Hematopoietic multipotent progenitor cell (in vitro differentiated cells): ENCODE measurements around the gene AUTS2. TPM values are rescaled to one million over a fixed set of nuclear protein-coding genes. Genes with fewer than 3 reads are reported as not detected.

Experiments
- DNase-seq, 3 donors: peaks; one replicate each; pipeline ENCODE4 v3.0.0-alpha.2; 2011 to 2015; ENCODE audit warnings: low read depth in 2 of 3, low spot score in 2 of 3
- total RNA-seq: library from RNA; depleted of rRNA; stranded (reverse); fragments of >200 nt; gene quantifications from one replicate; pipeline ENCODE4 v1.2.3, GENCODE V29; 2012

The AUTS2 gene
- total RNA-seq, 1 donor = 14.8 TPM

DNA sequence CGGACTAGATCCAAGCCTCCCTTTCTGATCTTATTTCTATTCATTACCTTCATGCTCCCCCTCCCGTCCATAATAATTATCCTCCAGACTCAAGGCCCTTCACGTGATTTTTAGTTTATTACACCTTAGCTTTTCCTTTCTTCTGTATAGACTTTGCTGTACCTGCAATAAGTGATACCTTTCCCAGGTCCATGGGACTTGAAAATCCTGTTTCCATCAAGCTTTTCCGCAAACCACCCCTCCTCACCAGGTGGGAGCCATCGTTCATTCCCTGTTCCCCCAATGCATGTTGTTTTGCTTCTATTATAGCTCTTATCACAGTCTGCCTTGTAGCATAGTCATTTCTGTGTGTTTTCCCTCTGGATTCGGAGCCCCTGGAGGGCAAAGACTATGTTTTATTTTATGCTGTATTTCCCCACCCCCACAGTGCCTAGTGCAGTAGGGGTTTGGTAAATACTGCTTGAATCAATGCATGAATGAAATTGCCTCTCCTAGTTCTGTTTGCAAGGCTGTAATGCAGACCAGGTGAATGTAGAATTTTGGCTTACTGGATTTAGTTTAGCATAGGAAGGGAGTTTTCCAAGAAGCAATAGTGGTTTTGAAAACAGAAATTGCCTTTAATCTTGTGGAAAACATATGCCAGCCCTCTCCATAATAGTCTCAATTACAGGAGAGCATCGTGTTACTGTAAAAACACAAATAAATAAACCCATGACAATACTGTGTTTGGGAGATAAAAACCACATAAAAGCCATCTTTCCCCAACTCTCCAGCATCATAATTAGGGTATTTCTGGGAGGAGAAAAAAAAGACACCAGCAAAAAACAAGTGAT is 213.4 kb downstream of the AUTS2 start:
- no peak for DNase-seq

DNA sequence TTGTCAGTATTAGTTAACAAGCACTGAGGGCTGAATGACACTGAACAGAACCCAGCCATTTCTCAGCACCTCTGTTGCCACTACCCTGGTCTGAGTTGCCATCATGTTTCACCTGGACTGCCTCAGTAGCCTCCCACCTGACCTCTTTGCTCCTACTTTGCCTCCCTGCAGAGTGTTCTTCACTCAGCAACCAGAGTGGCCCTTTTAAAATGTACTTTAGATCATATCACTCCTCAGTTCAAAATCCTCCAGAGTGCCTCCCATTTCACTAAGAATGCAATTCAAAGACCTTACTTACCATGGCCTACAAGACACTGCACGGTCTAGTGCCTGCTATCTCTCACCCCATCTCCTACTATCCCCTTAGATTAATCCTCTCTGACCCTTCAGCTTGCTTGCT is 214.5 kb downstream of the AUTS2 start:
- DNase-seq = no peak

DNA sequence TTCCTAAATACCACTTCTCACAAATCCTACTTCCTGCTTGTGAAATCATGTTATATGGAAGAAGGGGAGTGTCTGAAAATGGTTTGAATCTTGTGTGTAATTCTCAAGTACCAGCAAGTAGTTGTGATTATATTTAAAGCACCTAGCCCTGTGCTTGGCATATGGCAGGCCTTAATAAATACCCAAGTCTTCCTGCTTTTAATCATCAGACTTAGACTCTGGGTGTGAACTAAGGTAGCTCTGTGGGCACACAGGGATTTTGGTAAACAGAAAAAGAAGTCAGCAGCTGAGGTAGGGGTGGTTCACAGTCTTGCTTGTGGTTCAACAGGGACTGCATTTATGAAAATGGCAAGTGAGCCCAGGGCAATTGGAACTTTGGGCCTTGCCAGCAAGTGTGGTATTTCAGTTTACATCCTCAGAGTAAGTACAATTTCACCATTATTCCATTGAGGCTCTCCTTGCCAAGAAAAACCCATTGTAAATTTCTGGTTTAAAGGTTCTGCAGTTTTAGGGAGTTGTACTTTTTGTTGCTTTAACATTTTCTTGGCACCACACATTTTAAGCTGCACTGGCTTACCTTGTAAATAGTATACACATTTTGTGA is 215.5 kb downstream of the AUTS2 start:
- DNase-seq = no peak

DNA sequence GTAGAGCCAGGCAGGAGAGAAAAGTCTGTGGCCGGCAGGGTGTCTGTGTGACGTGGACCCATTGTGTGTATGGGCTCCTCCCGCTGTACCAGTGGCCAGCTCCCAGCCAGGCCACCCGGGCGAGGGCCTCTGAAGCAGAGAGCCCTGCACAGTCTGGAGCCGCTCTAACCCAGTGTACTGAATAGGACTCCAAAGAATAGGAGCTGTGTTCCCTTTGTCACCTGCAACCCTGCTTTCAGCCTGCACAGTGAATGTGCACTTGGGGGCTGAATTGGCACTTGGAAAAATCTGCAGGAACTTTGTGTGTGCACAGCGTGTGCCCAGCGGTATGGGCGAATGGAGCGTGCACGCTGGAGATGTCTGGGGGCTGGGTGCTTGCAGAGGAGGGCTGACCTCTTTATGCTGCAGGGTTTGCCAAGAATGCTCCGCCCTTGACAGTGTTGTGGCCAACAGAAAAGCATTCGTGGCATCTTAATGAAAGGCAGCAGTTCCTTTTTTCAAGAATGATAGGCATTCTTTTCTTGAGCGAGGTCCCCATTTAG is 216.2 kb downstream of the AUTS2 start:
- no peak for DNase-seq

DNA sequence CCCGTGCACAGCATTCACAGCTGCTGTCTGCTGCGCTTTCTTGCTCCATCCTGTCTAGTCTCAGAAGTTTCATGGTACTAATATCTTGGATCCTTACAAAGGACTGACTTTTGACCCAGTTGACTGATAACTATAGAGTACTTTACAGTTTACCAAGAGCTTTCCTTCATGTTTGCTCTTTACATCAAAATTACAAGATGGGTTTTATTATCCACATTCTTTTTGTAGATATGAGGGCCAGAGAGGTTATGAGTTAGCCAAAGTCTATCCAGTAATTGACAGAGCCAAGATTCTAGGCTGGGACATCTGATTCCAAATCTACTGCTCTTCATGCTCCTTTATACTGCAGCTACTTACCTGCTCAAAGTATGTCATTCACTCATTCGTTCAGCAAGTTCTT is 218.2 kb downstream of the AUTS2 start:
- no peak for DNase-seq

DNA sequence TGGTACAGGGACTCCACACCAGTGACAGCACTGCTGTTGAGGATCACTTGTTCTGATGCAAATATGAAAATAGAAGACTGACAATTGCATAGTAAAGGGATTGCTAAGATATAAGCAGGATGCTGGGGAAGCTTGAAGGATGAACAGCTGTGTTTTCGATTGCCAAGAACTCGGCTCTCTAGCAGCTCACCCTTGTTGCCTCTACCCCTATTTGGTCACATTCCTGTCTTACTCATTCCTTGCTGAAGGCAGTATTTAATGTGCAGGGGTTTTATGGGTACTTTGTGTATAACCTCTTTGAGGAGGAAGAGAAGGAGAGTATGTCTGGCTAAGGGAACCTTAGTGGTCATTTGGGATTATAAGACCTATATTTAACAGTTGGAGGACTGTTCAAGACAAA is 218.8 kb downstream of the AUTS2 start:
- no peak for DNase-seq

DNA sequence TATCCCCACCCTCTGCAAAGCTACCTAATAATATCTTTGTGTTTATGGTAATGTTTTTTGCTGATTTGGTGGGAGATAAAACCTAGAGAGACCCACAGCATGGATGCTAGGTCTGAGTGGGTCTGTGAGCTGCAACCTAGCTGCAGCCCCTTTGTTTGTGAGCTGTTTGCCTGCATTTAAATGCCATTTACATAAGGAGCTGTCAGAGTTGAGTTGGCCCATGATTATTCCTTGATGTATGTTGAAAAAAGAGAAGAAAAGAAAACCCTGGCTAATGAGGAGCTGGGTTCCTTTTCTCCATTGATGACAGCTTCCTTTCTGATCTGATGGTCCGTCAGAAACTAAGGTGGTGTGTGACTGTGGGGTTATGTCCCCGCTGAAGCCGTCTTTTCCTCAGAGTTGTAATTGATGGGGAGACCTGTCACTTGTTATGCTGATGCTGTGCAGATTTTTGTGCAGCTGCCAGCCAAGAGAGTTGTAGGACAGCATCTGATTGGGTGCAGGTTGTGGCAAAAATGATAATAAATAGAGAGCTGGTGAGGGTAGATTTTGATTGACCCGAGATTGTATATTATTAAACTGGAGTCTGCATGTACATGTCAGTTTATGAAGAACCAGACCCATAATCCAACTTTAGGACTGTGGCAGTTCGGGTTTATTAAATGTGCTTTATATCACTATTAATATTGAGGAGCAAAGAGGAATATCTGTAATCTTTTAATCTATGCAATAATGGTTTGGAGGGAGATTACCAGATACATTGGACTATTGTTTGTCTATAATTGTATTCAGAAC is 219.8 kb downstream of the AUTS2 start:
- no peak for DNase-seq

DNA sequence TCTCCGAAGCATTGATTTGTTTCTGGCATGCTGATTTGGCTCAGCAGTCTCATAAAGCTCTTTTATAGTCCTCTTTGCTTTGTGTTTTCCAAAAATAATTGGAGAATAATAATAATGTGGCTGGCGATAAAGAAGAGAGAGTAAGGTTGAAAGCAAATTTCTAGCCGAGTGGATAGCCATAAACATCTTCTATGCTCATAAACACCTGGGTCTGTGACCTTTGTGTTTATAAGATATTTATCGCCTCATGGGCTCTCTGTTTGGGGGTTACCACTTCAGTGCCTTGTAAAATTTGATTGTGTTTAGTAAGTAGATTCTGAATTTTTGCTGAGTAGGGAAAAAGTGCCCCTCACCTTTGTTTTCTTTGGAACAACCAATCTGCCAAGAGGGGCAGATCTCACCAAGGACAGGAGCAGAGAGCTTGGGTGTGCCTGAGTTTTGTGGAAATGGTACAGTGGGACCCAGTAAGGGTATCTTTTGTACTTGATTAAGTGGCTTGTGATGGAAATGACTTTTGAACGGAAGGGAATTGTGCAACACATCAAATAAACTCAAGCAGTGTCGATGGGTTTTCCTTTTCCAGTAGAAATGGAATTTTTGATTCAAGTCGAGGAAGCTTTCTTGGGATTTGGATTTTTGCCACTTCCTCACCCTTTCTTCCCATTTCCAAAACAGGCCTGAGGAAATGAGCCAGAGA is 220.5 kb downstream of the AUTS2 start:
- no peak for DNase-seq

DNA sequence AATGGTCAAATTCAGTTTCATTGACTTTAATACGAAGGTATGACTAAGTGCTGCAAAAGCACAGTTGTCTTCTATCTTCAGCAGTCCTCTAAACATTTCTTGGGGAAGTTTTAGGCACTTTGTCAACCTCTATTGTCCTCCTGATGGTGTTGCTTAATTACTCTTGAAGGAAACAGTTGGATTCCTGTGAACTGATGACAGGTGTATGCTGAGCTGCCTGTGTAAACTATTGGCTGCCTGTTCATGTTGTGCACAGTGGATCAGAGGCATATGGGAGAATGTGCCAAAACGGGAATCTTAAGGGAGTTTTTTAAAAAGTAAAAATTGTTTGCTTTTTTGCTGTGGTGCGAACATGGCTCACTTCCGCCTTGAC is 221.0 kb downstream of the AUTS2 start:
- DNase-seq = no peak

DNA sequence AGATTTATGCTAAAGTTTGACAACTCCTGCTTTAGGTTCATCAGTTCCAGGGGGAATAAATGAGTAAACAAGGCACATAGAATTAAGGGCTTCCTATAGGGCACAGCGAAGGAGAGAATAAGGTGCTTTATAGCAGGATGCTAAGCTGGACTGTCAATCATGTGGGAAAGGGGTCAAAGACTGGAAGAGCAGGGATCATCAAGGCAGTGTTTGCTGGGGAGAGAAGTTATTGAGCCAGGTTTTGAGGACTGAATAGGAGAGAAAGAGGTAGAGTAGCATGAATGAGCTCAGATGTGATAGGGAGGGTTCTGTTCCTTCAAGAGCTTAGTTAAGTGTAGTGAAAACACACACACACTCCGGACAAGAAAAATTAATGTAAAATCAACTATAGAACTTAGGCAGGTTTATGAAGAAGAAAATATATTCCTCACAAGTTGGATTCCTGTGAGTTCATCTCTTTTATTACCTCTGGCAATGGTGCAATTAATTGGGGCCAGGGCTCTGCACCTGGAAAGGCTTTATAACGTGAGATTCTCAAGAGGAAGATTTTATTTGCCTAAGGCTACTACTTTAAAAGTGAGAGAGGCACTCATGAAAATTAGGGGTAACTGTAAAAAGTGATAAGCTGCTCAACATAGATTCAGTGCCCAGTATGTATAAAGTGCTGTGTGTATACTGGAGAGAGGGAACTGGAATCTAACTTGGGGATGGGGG is 222.4 kb downstream of the AUTS2 start:
- DNase-seq = no peak

DNA sequence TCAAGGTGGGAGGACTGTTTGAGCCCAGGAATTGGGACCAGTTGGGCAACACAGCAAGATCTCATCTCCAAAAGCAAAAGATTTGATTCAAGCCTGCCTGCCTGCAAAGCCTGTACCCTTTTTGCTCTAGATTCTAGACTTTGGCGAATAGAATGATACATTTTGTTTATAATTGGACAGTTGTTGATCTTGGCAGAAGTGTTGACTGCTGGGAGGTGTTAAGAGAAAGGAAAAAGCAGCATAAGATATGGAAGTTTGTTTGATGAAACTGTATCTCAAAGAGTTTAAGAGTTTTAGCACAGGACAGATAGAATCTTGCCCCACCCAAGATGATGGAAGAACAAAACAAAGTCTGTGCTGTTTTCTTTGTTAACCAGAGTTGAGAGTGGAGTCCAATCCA is 224.1 kb downstream of the AUTS2 start:
- no peak for DNase-seq

DNA sequence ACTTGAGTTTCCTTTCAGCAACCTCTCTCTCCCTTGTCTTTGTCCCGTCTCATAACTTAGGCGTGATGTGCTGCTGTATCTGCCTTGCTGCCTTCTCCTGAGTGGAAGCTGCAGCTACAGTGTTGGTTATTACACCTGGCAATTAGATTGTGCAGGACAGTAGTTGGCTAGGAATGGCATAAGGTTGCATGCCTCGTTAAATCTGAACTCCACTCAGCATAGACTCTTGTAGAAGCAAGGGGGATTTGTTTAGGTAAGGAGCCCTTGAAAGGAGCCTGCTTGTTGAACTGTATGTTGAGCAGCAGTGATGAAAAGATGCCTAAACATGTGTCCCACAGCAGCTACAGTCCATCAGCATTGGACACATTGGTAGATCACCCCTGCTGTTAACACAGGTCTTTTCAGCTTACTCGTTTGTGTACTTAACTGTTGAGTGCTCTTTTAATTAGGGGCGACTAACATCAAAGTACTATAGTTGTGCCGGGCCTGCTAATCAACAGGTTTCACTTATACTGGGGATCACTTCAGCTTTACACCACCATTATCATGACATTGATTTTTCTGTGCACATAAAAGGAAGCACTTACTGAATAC is 225.0 kb downstream of the AUTS2 start:
- DNase-seq = no peak

DNA sequence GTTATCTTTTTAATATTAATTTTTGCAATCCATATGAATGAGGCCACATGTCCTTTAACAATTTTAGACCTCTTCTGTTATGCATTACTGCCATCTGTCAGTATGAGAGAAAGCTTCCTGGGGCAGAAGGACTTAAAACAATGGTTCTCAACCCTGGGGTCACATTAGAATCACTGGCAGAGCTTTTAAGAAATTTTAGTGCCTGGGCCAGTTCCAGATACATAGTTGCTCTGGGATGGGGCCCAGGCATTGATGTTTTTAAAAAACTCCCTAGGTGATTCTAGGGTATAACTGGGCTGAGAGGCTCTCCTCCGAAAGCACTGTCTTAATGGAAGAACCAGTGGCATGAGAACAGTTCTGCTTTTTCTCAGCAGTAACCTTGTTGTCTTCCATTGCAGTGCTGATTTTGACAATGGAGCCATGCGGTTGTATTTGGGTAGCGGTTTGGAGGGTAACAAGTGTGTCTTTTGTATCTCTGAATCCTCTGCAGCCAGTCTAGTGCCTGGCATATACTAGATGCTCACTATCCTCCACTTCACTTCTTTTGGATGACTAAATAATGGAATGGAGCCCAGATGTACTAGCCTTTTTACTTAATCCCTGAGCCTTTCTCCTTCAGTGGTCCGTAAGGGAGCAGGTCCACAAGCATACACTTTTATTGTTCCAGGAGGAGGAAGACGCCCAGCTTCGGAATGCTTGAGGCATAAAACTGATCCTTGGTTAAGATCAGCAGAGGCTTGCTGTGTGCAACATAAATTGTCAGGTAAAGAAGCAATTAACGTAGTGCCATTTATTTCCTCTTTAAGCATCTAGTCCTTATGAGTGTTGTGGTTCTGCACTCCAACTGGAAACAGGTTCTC is 227.1 kb downstream of the AUTS2 start:
- DNase-seq = peak in 2 of 3 donors; percentile 14 to 15

DNA sequence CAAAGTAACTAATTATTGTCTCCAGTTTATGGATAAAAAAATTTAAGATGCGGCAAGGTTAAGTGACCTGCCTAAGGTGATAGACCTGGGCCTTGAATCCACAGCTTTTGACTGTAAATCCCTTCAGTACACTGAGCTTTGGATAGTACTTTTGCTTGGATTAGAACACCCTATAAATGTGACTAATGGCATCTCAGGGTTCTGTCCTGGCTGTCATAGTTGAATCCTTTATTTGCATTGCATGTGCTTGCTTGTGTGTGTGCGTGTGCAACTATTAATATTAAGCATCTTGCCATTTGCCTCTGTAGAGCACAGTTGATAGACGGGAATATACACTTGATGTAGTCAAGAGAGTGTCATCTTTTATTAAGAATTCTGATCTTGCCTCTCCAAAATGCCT is 228.0 kb downstream of the AUTS2 start:
- no peak for DNase-seq

DNA sequence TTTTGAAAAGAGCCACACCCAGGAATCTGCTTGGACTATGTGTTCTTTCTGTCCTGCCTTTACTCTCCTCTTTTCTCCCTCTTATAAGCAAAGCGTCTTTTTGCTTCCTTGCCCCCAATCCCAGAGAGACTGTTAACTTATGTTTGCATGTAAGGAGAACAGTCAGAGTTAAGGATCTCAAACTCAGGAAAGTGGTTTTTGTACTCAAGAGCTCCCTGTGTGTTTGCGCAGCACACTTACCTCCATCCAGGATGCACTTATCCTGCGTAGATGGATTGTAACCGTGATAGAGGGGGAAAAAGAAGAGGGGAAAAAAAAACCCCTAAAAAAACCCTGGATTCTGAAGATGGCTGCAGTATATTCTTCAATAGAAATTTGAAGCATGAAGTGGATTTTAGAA is 228.9 kb downstream of the AUTS2 start:
- no peak for DNase-seq

DNA sequence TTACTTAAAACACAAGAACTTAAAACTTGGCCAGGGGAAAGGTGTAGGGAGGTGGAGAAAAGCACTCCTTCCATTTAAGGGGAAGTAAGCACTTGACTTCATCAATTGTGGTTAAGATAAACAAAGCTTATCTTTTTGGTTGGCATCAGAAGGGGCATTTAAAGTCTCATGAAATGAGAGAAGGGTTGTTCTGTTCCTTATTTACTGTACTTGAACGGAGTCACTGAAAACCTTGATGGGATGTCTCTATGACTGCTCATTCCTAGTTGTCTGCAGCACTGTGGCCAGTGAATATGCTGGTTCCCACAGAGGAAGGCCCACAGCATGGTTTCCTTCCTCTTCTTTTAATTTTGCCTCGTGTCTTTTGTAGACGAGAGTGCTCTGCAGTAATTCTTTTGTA is 229.3 kb downstream of the AUTS2 start:
- DNase-seq = peak in 2 of 3 donors; percentile 26 to 67

DNA sequence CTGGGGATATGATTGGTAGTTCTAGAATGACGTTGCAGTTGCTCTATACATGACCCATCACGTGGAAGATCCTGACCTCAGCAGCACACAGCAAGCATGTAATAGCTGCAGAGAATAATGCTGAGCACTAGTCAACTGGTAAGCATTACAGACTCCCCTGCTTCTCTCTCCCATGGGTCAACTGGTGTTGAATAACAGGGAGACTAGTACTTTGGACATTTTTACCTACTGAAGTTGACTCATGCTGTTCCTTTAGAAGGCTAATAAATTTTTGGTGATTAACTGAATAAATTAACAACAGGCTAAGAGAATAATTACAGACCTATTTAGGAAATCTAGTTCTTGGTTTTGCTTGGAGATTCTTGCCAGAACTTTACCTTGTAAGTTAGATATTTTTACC is 234.1 kb downstream of the AUTS2 start:
- DNase-seq = no peak

DNA sequence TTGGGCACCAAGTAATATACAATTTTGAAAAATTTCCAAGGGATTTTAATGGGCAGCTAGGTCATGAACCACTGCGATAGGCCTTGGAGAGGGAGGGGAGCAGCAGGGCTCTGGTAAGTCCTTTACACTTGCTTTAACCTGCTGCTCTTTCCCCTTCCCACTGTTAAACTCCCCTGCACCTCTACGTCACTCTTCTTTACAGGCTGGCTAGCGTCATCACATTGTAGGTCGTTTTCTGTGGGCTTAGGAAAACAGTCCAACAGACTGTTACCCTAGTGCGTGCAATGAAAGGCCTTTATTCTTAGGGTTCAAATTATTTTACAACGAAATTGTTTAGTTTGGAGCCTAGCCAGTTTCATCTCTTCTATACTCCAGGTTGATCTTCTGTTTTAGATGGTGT is 235.7 kb downstream of the AUTS2 start:
- no peak for DNase-seq

DNA sequence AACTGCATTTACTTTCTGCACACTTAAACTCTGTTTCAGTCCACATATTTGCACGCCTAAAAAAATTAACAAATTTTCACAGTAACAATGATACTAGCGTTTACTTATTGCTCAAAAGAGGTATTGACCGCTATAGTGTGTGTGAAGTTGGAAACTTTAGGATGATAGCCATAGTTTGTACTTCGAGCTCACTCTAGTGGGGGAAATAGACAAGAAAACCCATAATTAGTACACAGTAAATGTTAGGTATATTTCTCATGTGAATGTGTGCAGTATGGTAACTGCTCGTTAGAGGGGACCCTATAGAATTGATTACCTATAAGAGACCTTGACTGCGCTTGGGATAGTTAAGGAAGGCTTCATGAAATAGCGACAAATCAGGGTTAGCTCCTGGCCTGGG is 238.4 kb downstream of the AUTS2 start:
- DNase-seq = no peak
